Esophagus squamous epithelium (tissue), 5 donors: Measurements from ENCODE around the gene TLR5. TPM values are rescaled to one million over a fixed set of nuclear protein-coding genes. Genes with fewer than 3 reads are reported as not detected.

Experiments
- DNase-seq: peaks from one replicate; lab custom pipeline; 2025; lab: John Stamatoyannopoulos, UW
- H3K27ac ChIP-seq, 4 donors: fragments of 200-600 bp; sonication (generic); one replicate each; pipeline ENCODE4 v1.5.1; 2016 to 2019; ENCODE audit warnings: mild to moderate bottlenecking in 1 of 4
- H3K27me3 ChIP-seq, 4 donors: fragments of 200-600 bp; sonication (generic); 1 replicate in 3 of 4; 2 replicates in 1 of 4; pipeline versions ENCODE4 v1.5.1 to v1.6.0; 2017 to 2021; ENCODE audit warnings: antibody characterized with exemption in 1 of 4
- H3K36me3 ChIP-seq, 3 donors: fragments of 200-600 bp; sonication (generic); one replicate each; pipeline ENCODE4 v1.5.1; 2016 to 2019
- H3K4me1 ChIP-seq, 3 donors: fragments of 200-600 bp; sonication (generic); one replicate each; pipeline ENCODE4 v1.5.1; 2017 to 2019
- H3K4me3 ChIP-seq, 4 donors: fragments of 200-600 bp; sonication (generic); 1 replicate in 3 of 4; 2 replicates in 1 of 4; pipeline ENCODE4 v1.5.1; 2016 to 2019; ENCODE audit warnings: mild to moderate bottlenecking in 2 of 4, moderate library complexity in 1 of 4
- H3K9me3 ChIP-seq, 3 donors: fragments of 200-600 bp; sonication (generic); one replicate each; pipeline ENCODE4 v1.5.1; 2016 to 2019
- POLR2A ChIP-seq, 4 donors: fragments of 450-650 bp; IDR thresholded peaks; one replicate each; pipeline ENCODE4 v1.6.1; 2017; ENCODE audit warnings: antibody characterized with exemption in 4 of 4, mild to moderate bottlenecking in 4 of 4, moderate library complexity in 3 of 4
- WGBS, 2 donors: methylation state at CpG; one replicate each; pipeline ENCODE4 v1.1.5; 2018; 5-methylcytosine and 5-hydroxymethylcytosine counted together
- intact Hi-C: fragments of 100-400 bp; cut with DNase I; formaldehyde crosslinking; loops from one replicate; pipeline ENCODE4 v1.15.0; 2022
- total RNA-seq, 4 donors: library from RNA; depleted of rRNA; stranded (reverse); fragments of >200 nt; gene quantifications; one replicate each; pipeline ENCODE4 v1.1.0, GENCODE V29; 2016
- TF ChIP-seq, protein P1 (sequence below), 6 experiments: fragments of 450-650 bp in 4 of 6; fragments of 200-600 bp in 2 of 6; sonication (generic) in 2 of 6; IDR thresholded peaks; one replicate each; pipeline ENCODE4 v1.5.1; 2016 to 2019; ENCODE audit warnings: antibody characterized with exemption in 6 of 6, mild to moderate bottlenecking in 4 of 6, moderate library complexity in 4 of 6
- donor health status: DM: yes; HTN: yes; CAD: no.

TLR5 gene
- total RNA-seq, 4 donors from 2014 or later, result 5.1 to 9.3 (median 9.2) TPM

DNA sequence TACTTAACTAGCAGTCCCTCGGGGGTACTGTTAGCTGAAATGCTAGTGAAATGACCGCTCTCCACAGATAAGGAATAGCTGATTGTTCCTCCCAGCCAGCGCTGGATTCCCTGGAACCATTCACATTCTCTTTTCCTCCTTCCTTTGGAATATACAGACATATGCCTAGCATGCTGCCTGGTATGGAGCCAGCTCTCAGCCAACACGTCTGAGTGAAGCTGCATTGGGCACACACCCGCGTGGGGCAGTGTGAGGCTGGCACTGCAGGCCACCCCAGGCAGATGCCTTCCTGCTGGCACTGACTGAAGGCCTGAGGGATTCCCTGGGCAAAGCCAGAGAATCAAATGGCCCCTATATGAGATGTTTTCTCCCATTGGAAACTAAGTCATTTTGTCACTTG, 66.7 kb downstream of the TLR5 start:
- H3K9me3 ChIP-seq, result no peaks in the 10 kb centered on the region
- DNase-seq, result no peak
- no peaks in the 10 kb centered on the region for H3K36me3 ChIP-seq
- TF ChIP-seq, protein P1, sequence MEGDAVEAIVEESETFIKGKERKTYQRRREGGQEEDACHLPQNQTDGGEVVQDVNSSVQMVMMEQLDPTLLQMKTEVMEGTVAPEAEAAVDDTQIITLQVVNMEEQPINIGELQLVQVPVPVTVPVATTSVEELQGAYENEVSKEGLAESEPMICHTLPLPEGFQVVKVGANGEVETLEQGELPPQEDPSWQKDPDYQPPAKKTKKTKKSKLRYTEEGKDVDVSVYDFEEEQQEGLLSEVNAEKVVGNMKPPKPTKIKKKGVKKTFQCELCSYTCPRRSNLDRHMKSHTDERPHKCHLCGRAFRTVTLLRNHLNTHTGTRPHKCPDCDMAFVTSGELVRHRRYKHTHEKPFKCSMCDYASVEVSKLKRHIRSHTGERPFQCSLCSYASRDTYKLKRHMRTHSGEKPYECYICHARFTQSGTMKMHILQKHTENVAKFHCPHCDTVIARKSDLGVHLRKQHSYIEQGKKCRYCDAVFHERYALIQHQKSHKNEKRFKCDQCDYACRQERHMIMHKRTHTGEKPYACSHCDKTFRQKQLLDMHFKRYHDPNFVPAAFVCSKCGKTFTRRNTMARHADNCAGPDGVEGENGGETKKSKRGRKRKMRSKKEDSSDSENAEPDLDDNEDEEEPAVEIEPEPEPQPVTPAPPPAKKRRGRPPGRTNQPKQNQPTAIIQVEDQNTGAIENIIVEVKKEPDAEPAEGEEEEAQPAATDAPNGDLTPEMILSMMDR (IDR thresholded peaks at IDR 0.05), result no peak
- no peak for TF ChIP-seq POLR2A (IDR thresholded peaks at IDR 0.05)
- 55 to 68% methylated on average over 2 to 5 of the region's 6 CpGs for WGBS, 2 donors
- no peak overlapping the region for H3K27ac ChIP-seq
- no peaks in the 10 kb centered on the region for H3K27me3 ChIP-seq
- intact Hi-C loops, result no loop called here
- H3K4me1 ChIP-seq, result peaks cover 0 to 17% (median 0%) of the 10 kb centered on the region in 3 donors
- no peak overlapping the region for H3K4me3 ChIP-seq

DNA sequence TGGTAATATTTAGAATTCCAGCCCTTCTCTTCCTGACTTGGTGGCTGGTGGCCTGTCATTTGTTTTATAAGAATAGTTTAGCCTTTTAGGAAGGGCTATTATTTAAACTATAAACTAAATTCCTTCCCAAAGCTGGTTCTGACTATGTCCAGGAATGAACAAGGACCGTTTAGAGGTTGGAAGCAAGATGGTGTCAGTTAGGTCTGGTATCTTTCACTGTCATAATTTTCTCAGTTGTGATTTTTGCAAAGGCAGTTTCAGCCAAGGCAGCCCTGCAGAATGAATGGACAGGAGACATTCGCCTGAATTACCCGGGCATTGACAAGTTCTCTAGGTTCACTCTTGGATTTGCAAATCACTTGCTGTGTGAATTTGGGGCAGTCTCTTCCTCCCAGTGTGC, 67.2 kb downstream of the TLR5 start:
- DNase-seq, result no peak
- Histone ChIP-seq H3K27ac (no peak overlapping the region), H3K36me3 (no peaks in the 10 kb centered on the region), H3K9me3 (no peaks in the 10 kb centered on the region), H3K27me3 (no peaks in the 10 kb centered on the region), H3K4me3 (no peak overlapping the region), H3K4me1 (peaks cover 0 to 13% (median 0%) of the 10 kb centered on the region in 3 donors)
- WGBS, 2 donors, result 79 to 83% methylated on average over 3 of the region's 3 CpGs
- intact Hi-C loops, result no loop called here
- TF ChIP-seq, protein P1 (IDR thresholded peaks at IDR 0.05), result no peak
- no peak for TF ChIP-seq POLR2A (IDR thresholded peaks at IDR 0.05)

DNA sequence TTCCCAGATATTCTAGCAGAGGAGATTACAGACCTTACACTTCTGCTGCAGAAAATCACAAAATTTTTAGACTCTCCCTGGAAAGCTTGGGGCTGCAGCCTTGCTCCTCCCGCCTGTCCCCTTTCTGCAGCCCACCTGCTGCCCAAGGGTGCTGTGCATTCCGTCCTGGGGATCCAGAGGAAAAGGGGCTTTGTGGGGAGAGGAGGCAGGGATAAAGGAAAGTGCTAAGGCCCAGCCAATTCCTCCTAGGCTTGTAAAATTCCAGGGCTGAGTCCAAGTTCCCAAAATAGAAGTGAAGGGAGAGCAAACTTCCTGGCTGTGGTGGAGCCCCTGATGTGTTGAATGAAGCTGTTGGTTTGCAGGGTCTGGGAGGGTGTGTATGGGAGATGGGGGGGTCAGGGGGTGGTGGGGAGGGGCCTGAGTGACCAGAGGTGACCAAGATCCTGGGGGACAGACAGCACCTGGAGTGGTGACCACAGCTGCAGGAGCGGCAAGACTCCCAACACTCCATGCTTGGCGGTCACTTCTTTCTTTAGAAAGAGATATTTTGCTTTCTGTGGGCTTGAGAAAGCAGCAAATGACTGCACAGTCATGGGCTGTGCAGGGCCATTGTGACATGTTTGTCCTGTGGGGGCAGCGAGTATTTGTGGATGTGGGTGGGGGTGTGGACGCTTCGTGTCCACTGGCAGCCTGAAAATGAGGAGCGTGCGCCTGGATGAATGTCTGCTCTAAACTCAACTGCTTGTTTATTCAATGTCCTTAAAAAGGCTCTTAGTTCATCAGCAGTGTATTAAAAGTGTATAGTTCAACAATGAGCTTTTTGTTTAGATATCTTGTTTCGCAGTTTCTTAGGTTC, 68.4 kb downstream of the TLR5 start:
- no peak for DNase-seq
- intact Hi-C loops, result no loop called here
- no peak overlapping the region for H3K4me3 ChIP-seq
- TF ChIP-seq POLR2A (IDR thresholded peaks at IDR 0.05), result no peak
- TF ChIP-seq, protein P1 (IDR thresholded peaks at IDR 0.05), result no peak
- H3K27me3 ChIP-seq, result no peaks in the 10 kb centered on the region
- no peaks in the 10 kb centered on the region for H3K9me3 ChIP-seq
- no peak overlapping the region for H3K27ac ChIP-seq
- WGBS, 2 donors, result 67 to 74% methylated on average over 6 to 8 of the region's 10 CpGs
- H3K36me3 ChIP-seq, result no peaks in the 10 kb centered on the region
- H3K4me1 ChIP-seq, result peaks cover 0 to 13% (median 0%) of the 10 kb centered on the region in 3 donors

DNA sequence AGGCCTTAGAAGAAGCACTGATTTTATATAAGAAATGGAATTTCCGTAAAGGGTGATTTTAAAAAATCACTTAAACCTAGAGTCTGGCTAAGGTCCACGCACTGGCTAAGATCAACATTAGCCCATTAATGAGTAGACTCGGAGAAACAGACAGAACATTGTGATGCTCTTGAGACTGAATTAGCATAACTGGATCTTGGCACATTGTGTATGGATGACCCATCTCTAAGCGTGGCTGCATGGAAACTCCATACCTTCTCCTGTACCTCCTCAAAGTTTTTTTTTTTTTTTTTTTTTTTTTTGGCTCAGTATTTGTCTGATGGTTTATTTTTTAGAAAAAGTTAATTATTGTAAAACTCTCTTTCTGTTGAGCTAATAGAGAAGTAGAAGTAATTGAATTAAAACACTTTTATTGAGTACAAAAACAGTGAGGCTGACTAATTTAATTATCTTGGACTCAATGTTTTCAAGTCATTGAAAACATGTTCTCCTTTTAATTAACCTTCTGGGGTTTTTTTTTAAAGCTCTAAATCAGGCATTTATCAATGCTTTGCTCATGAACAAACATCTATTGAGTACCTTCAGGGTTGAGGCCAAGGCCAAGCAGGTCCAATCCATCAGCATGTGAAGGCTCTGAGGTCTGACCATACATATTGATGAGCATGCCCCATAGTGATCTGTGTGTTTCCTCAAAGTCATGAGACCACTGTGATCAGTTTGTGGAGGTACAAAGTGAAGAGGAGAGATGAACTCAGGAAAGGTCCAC, 74.0 kb downstream of the TLR5 start:
- Histone ChIP-seq H3K9me3 (no peaks in the 10 kb centered on the region), H3K27me3 (no peaks in the 10 kb centered on the region), H3K36me3 (no peaks in the 10 kb centered on the region), H3K4me1 (no peaks in the 10 kb centered on the region), H3K27ac (no peak overlapping the region), H3K4me3 (no peak overlapping the region)
- DNase-seq, result no peak
- intact Hi-C loops, result no loop called here
- TF ChIP-seq, protein P1 (IDR thresholded peaks at IDR 0.05), result no peak
- no peak for TF ChIP-seq POLR2A (IDR thresholded peaks at IDR 0.05)
- 88 to 97% methylated on average over 4 of the region's 4 CpGs for WGBS, 2 donors

DNA sequence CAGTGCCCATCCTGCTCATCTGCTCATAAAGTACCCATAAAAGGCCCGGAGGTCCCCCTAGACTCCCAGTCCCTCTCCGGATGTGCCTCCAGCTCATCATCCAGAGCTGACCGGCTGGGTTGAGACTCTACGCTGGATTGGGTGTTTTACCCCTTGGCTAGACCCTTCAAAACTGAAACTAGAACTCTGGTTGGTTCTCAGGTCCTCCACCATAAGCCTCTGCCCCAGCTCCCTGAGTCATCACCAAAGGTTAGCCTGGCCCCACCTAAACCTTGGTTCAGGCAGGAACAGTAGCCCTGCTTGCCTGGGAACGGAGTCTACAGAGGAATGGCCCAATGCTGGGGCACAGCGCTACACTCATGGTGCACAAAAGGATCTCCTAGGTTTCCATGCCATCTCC, 75.1 kb downstream of the TLR5 start:
- intact Hi-C loops, result no loop called here
- TF ChIP-seq, protein P1 (IDR thresholded peaks at IDR 0.05), result no peak
- TF ChIP-seq POLR2A (IDR thresholded peaks at IDR 0.05), result no peak
- 81% methylated on average over 4 of the region's 6 CpGs; no CpG with 5 or more reads in 1 of the 2 donors for WGBS, 2 donors

More for the DNA sequence above, 75.1 kb downstream of the TLR5 start:
- H3K36me3 ChIP-seq, result no peaks in the 10 kb centered on the region
- H3K9me3 ChIP-seq, result no peaks in the 10 kb centered on the region
- no peak for DNase-seq
- no peak overlapping the region for H3K27ac ChIP-seq
- H3K27me3 ChIP-seq, result no peaks in the 10 kb centered on the region
- H3K4me1 ChIP-seq, result no peaks in the 10 kb centered on the region
- H3K4me3 ChIP-seq, result no peak overlapping the region
